BLaER1 treated with 17β-estradiol and CSF1 and Interleukin-3, amounts not matched to agents 10 nM and 100 nM (cell line): ENCODE results near the gene UBAC1.
"Not testable (repeated sequence)": the region's sequence is repeated elsewhere in the genome, so short reads cannot be mapped to it uniquely, and the experiment has no call there.

Experiments used
- H3K27ac ChIP-seq, 11 experiments: shearing (Covaris generic); formaldehyde crosslinking; 2 replicates each; pipeline ENCODE4 v1.8.1; 2022
- H3K27me3 ChIP-seq, 11 experiments: shearing (Covaris generic); formaldehyde crosslinking; 2 replicates each; pipeline ENCODE4 v1.8.1; 2022
- H3K36me3 ChIP-seq, 11 experiments: shearing (Covaris generic); formaldehyde crosslinking; 2 replicates each; pipeline ENCODE4 v1.8.1; 2022
- H3K4me1 ChIP-seq, 10 experiments: shearing (Covaris generic); formaldehyde crosslinking; 2 replicates each; pipeline ENCODE4 v1.8.1; 2022
- H3K4me2 ChIP-seq, 11 experiments: shearing (Covaris generic); formaldehyde crosslinking; 2 replicates each; pipeline ENCODE4 v1.8.1; 2022
- H3K4me3 ChIP-seq, 10 experiments: shearing (Covaris generic); formaldehyde crosslinking; 2 replicates each; pipeline ENCODE4 v1.8.1; 2022
- H3K9ac ChIP-seq, 11 experiments: shearing (Covaris generic); formaldehyde crosslinking; 2 replicates each; pipeline ENCODE4 v1.8.1; 2022
- H3K9me3 ChIP-seq, 11 experiments: shearing (Covaris generic); formaldehyde crosslinking; replicated peaks in 1 of 11; 2 replicates each; pipeline ENCODE4 v1.8.1; 2022
- H4K20me1 ChIP-seq, 11 experiments: shearing (Covaris generic); formaldehyde crosslinking; 2 replicates each; pipeline ENCODE4 v1.8.1; 2022
- Cebpa-rat ChIP-seq, 11 experiments: shearing (Covaris generic); IDR thresholded peaks; 2 replicates each; pipeline ENCODE4 v1.8.1; 2022

The UBAC1 gene

DNA sequence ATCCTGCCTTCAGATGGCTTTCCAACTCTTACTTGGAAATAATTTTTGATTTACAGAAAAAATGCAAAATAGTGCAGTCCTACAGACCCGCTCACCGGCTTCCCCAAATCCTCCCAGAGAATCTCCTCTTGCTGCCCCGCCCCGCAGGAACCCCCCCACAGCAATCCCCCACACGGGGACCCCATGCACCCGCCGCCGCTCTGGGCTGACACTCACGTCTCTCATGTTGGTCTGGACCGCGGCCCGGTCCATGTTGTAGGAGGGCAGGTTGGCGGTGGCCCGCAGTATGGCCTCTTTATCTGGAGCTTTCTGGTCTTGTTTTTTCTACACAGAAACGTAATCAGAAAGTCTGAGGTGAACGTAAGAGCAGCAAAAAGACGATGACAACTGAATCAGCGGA, 13.6 kb downstream of the UBAC1 start:
- TF ChIP-seq Cebpa-rat (IDR thresholded peaks at IDR 0.05) = no peak
- Histone ChIP-seq H3K36me3 (peaks cover 81 to 99% (median 90%) of the 10 kb centered on the region in 11 experiments), H3K27me3 (no peaks in the 10 kb centered on the region), H4K20me1 (peaks cover 29 to 95% (median 77%) of the 10 kb centered on the region in 11 experiments; a peak in 21 of 22 replicates), H3K4me2 (no peak overlapping the region), H3K9ac (peak overlapping the region in 1 of 11 experiments; percentile 9; a peak in 1 of 22 replicates), H3K9me3 (no peaks in the 10 kb centered on the region), H3K27ac (no peak overlapping the region), H3K4me1 (peaks cover 20 to 34% (median 24%) of the 10 kb centered on the region in 10 experiments), H3K4me3 (no peak overlapping the region)

DNA sequence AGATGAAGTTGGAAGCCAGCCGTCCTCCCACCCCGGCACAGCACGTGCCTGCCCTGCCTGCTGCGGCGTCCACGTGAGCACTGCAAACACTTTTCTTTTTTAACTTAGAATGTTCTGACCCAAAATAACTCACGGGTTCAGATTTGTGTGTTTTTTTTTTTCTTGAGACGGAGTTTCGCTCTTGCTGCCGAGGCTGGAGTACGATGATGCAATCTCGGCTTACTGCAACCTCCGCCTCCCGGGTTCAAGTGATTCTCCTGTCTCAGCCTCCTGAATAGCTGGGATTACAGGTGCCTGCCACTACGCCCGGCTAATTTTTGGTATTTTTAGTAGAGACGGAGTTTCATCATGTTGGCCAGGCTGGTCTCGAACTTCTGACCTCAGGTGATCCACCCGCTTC, 14.1 kb downstream of the UBAC1 start:
- not testable (repeated sequence) for H3K4me2 ChIP-seq, H3K27ac ChIP-seq, H3K9ac ChIP-seq, H3K9me3 ChIP-seq, H3K27me3 ChIP-seq, H3K4me3 ChIP-seq
- Histone ChIP-seq H3K36me3 (peaks cover 81 to 99% (median 90%) of the 10 kb centered on the region in 11 experiments), H3K4me1 (peaks cover 20 to 34% (median 24%) of the 10 kb centered on the region in 10 experiments), H4K20me1 (peaks cover 29 to 95% (median 79%) of the 10 kb centered on the region in 11 experiments; a peak in 21 of 22 replicates)
- peak in 3 of 11 experiments; percentile 5 to 59 (median 21); a peak in 2 of 22 replicates for TF ChIP-seq Cebpa-rat (IDR thresholded peaks at IDR 0.05)

DNA sequence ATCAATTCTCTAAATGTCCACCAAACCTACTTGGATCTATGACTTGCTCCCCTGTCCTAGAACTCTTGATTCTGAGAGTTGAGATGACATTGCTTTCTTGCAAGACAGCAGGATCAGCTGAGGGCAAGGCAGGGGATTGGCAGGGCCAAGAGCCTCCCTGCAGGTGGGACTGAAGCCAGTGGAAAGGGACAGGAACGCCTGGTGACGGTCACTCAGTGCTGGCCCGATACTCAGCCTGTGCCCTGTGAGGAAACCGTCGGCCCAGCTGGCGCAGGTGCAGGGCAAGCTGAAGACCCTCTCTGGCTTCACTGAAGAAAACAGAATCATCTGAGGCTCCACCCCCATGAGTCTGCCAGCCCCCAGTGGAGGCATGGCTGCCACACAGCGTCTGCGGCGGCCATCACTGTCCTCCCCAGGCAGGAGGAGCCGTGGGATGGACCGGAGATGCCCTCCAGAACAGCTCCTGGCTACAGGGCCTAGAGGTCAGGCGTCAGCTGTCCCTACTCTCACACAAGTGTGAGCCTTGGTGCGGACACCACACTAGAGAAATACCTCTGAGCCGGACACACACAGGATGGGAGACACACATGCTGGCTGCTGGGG, 14.7 kb downstream of the UBAC1 start:
- Histone ChIP-seq H3K9ac (no peak overlapping the region), H4K20me1 (peaks cover 29 to 97% (median 84%) of the 10 kb centered on the region in 11 experiments; a peak in 21 of 22 replicates), H3K9me3 (no peaks in the 10 kb centered on the region), H3K4me1 (peaks cover 20 to 34% (median 24%) of the 10 kb centered on the region in 10 experiments), H3K27ac (no peak overlapping the region), H3K4me2 (no peak overlapping the region), H3K4me3 (no peak overlapping the region), H3K27me3 (no peaks in the 10 kb centered on the region), H3K36me3 (peaks cover 81 to 99% (median 90%) of the 10 kb centered on the region in 11 experiments)
- no peak for TF ChIP-seq Cebpa-rat (IDR thresholded peaks at IDR 0.05)

DNA sequence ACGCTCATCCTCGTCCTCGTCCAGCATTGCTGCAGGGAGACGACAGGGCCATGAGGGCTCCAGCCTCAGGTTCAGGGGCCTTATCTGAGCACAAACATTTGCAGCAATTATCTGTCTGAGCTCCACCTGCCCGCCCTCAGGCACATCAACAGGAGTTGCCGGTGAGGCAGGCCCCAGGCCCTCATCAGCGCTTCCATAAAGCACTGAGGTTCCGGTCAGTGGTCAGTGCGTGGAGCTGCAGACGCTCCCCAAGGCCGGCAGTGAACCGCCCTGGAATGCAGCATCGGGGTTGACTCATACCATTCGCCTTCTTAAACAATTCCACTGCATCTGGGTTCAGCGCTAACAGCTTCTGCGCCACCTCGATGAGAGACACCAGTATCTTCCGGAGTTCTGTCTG, 15.2 kb downstream of the UBAC1 start:
- H3K27ac ChIP-seq = no peak overlapping the region
- no peaks in the 10 kb centered on the region for H3K27me3 ChIP-seq
- peaks cover 80 to 99% (median 90%) of the 10 kb centered on the region in 11 experiments for H3K36me3 ChIP-seq
- peak overlapping the region in 1 of 11 experiments; percentile 12; a peak in 1 of 22 replicates for H3K9ac ChIP-seq
- peaks cover 32 to 97% (median 86%) of the 10 kb centered on the region in 11 experiments; a peak in 21 of 22 replicates for H4K20me1 ChIP-seq
- H3K9me3 ChIP-seq = no peaks in the 10 kb centered on the region
- H3K4me3 ChIP-seq = no peak overlapping the region
- H3K4me1 ChIP-seq = peaks cover 20 to 34% (median 24%) of the 10 kb centered on the region in 10 experiments
- peak overlapping the region in 9 of 11 experiments; percentile 65 to 91 (median 78); a peak in 10 of 22 replicates for H3K4me2 ChIP-seq
- no peak for TF ChIP-seq Cebpa-rat (IDR thresholded peaks at IDR 0.05)

DNA sequence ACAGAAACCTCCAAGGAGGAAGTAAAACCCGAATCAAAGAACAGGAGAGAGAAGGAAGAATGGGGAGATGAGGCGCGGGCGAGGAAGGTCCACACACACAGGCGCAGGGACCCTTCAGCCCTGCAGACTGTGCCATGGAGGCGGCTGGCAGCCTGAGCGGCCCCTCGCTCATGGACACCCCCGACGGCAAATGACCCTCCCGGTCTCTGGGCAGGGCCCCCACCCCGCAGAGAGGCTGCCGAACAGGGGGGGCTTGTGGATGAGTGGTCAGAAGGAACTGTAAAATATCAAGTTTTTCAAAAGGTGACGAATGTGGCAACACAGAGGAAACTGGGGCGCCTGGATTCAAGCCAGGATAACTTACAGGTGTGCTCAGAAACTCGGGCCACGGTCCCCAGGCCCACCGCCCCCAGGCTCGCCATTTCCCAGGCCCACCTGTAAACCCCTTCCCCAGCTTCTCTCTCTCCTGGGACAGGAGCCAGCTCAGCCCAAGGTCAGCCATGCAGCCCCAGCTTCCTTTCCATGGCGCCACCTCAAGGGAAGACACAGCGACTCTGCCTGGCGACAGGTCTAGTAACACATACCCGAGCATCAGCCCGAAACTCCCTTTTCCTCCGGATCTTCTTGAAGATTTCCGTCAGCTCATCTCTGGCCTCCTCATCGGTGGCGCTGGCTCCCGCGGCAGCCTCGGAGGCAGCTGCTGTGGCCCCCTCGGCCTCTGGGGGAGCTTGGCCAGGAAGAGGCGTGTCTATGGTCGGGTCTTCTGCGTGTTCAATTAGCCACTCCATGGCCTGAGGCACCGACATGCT, 16.5 kb downstream of the UBAC1 start:
- Histone ChIP-seq H3K9ac (peak overlapping the region in 4 of 11 experiments; percentile 6 to 48 (median 36); a peak in 5 of 22 replicates), H3K4me2 (peak overlapping the region; percentile 53 to 91 (median 75)), H4K20me1 (peaks cover 34 to 100% (median 90%) of the 10 kb centered on the region in 11 experiments), H3K9me3 (no peaks in the 10 kb centered on the region), H3K4me1 (peaks cover 20 to 34% (median 24%) of the 10 kb centered on the region in 10 experiments), H3K27me3 (no peaks in the 10 kb centered on the region), H3K4me3 (peak overlapping the region in 1 of 10 experiments; percentile 41; a peak in 3 of 20 replicates), H3K36me3 (peaks cover 74 to 97% (median 88%) of the 10 kb centered on the region in 11 experiments), H3K27ac (peak overlapping the region in 4 of 11 experiments; percentile 8 to 29 (median 18); a peak in 6 of 22 replicates)
- TF ChIP-seq Cebpa-rat (IDR thresholded peaks at IDR 0.05) = no peak

DNA sequence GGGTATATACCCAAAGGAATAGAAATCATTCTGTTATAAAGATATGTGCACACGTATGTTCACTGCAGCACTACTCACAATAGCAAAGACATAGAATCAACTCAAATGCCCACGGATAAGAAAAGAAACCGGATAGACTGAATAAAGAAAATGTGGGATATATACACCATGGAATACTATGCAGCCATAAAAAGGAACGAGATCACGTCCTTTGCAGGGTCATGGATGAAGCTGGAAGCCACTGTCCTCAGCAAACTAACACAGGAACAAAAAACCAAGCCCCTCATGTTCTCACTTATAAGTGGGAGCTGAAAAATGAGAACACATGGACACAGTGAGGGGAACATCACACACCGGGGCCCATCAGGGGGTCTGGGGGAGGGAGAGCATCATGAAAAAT, 17.6 kb downstream of the UBAC1 start:
- Histone ChIP-seq H3K36me3 (peaks cover 76 to 100% (median 92%) of the 10 kb centered on the region in 11 experiments), H3K4me2 (peak overlapping the region in 7 of 11 experiments; percentile 65 to 91 (median 78); a peak in 10 of 22 replicates)

DNA sequence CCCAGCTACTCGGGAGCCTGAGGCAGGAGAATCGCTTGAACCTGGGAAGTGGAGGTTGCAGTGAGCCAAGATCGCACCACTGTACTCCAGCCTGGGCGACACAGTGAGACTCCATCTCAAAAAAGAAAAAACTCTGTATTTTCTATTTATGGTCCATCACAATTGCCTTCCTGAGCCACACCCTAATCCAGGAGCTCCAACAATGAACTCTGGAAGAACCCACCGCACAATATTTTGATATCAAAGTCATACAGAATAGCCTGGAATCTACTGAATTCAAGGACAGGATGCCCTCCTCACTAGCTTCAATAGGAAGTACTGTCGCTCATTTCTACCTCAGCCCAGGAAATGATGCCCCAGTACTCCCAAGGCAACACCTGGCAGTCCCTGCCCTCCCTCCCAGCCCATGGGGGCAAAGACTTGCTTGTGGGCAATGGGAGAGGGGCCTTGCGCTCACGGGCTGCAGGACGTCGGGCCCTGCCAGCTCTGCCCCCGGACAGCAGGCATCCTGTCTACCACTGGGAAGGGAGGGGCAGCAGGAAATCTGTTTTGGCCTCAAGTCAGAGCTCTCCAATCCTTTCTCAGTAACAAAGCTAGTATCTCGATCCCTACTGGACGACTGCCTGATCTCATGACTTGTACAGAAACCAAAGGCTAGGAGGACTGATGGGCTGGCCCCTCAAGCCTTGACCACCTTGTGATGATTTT, 19.7 kb downstream of the UBAC1 start:
- peaks cover 2 to 16% (median 8%) of the 10 kb centered on the region in 11 experiments; a peak in 18 of 22 replicates for H3K9me3 ChIP-seq
- no peak for TF ChIP-seq Cebpa-rat (IDR thresholded peaks at IDR 0.05)
- no peak overlapping the region for H3K4me2 ChIP-seq
- no peak overlapping the region for H3K4me3 ChIP-seq
- peaks cover 35 to 98% (median 84%) of the 10 kb centered on the region in 11 experiments for H4K20me1 ChIP-seq
- peaks cover 17 to 25% (median 22%) of the 10 kb centered on the region in 10 experiments for H3K4me1 ChIP-seq
- no peaks in the 10 kb centered on the region for H3K27me3 ChIP-seq
- peaks cover 77 to 100% (median 92%) of the 10 kb centered on the region in 11 experiments for H3K36me3 ChIP-seq
- no peak overlapping the region for H3K27ac ChIP-seq
- H3K9ac ChIP-seq = no peak overlapping the region

More for the DNA sequence above, 17.6 kb downstream of the UBAC1 start:
- Histone ChIP-seq H4K20me1 (peaks cover 35 to 100% (median 89%) of the 10 kb centered on the region in 11 experiments), H3K4me1 (peaks cover 20 to 26% (median 23%) of the 10 kb centered on the region in 10 experiments)
- not testable (repeated sequence) for H3K4me3 ChIP-seq, H3K27me3 ChIP-seq, H3K27ac ChIP-seq, H3K9me3 ChIP-seq, H3K9ac ChIP-seq
